Measurements from ENCODE around the gene PIRT.

Gene PIRT

GRCh38 chr17:10787306-10788045, 50.4 kb downstream of the PIRT start:
- no peak overlapping the region for H3K4me3 ChIP-seq (ENCODE audit: low read depth in 1 of 2, low read length in 2 of 2)
- peaks cover 0 to 4% of the 10 kb centered on the region in 2 donors for H3K4me1 ChIP-seq (ENCODE audit: control insufficient read depth in 1 of 2, insufficient read depth in 2 of 2, low read length in 2 of 2)
- H3K36me3 ChIP-seq (ENCODE audit: control insufficient read depth in 1 of 2, insufficient read depth in 2 of 2, low read length in 2 of 2): no peaks in the 10 kb centered on the region
- H3K9me3 ChIP-seq (ENCODE audit: control insufficient read depth in 1 of 2, low read length in 2 of 2): no peaks in the 10 kb centered on the region
- no peak overlapping the region for H3K27ac ChIP-seq (ENCODE audit: low read length)
- no peaks in the 10 kb centered on the region for H3K27me3 ChIP-seq (ENCODE audit: low read depth, low read length)

- H3K36me3 ChIP-seq (ENCODE audit: control insufficient read depth in 1 of 2, insufficient read depth in 2 of 2, low read length in 2 of 2): no peaks in the 10 kb centered on the region
- peaks cover 0 to 4% of the 10 kb centered on the region in 2 donors for H3K4me1 ChIP-seq (ENCODE audit: control insufficient read depth in 1 of 2, insufficient read depth in 2 of 2, low read length in 2 of 2)
- H3K9me3 ChIP-seq (ENCODE audit: control insufficient read depth in 1 of 2, low read length in 2 of 2): no peaks in the 10 kb centered on the region
- peak overlapping the region; percentile 41 for H3K27ac ChIP-seq (ENCODE audit: low read length)
- H3K27me3 ChIP-seq (ENCODE audit: low read depth, low read length): no peaks in the 10 kb centered on the region
- no peak overlapping the region for H3K4me3 ChIP-seq (ENCODE audit: low read depth in 1 of 2, low read length in 2 of 2)
Observed at GRCh38 chr17:10785295-10785694, 52.6 kb downstream of the PIRT start.

- no peak overlapping the region for H3K4me3 ChIP-seq (ENCODE audit: low read depth in 1 of 2, low read length in 2 of 2)
- H3K36me3 ChIP-seq (ENCODE audit: control insufficient read depth in 1 of 2, insufficient read depth in 2 of 2, low read length in 2 of 2): no peaks in the 10 kb centered on the region
- H3K27me3 ChIP-seq (ENCODE audit: low read depth, low read length): no peaks in the 10 kb centered on the region
- H3K4me1 ChIP-seq (ENCODE audit: control insufficient read depth in 1 of 2, insufficient read depth in 2 of 2, low read length in 2 of 2): peaks cover 0 to under 1% of the 10 kb centered on the region in 2 donors
- H3K27ac ChIP-seq (ENCODE audit: low read length): no peak overlapping the region
- H3K9me3 ChIP-seq (ENCODE audit: control insufficient read depth in 1 of 2, low read length in 2 of 2): no peaks in the 10 kb centered on the region
Observed at GRCh38 chr17:10779609-10780008, 58.3 kb downstream of the PIRT start.

GRCh38 chr17:10777890-10778289, 60.0 kb downstream of the PIRT start:
- H3K9me3 ChIP-seq (ENCODE audit: control insufficient read depth in 1 of 2, low read length in 2 of 2): no peaks in the 10 kb centered on the region
- no peak overlapping the region for H3K27ac ChIP-seq (ENCODE audit: low read length)
- H3K4me1 ChIP-seq (ENCODE audit: control insufficient read depth in 1 of 2, insufficient read depth in 2 of 2, low read length in 2 of 2): no peaks in the 10 kb centered on the region
- H3K27me3 ChIP-seq (ENCODE audit: low read depth, low read length): no peaks in the 10 kb centered on the region
- no peak overlapping the region for H3K4me3 ChIP-seq (ENCODE audit: low read depth in 1 of 2, low read length in 2 of 2)
- no peaks in the 10 kb centered on the region for H3K36me3 ChIP-seq (ENCODE audit: control insufficient read depth in 1 of 2, insufficient read depth in 2 of 2, low read length in 2 of 2)

GRCh38 chr17:10777131-10777807, 60.6 kb downstream of the PIRT start:
- no peaks in the 10 kb centered on the region for H3K4me1 ChIP-seq (ENCODE audit: control insufficient read depth in 1 of 2, insufficient read depth in 2 of 2, low read length in 2 of 2)
- H3K27me3 ChIP-seq (ENCODE audit: low read depth, low read length): no peaks in the 10 kb centered on the region
- no peaks in the 10 kb centered on the region for H3K36me3 ChIP-seq (ENCODE audit: control insufficient read depth in 1 of 2, insufficient read depth in 2 of 2, low read length in 2 of 2)
- H3K4me3 ChIP-seq (ENCODE audit: low read depth in 1 of 2, low read length in 2 of 2): no peak overlapping the region
- peaks cover 0 to 2% of the 10 kb centered on the region in 2 donors for H3K9me3 ChIP-seq (ENCODE audit: control insufficient read depth in 1 of 2, low read length in 2 of 2)
- no peak overlapping the region for H3K27ac ChIP-seq (ENCODE audit: low read length)

GRCh38 chr17:10776381-10776780, 61.5 kb downstream of the PIRT start:
- Histone ChIP-seq H3K4me1 (ENCODE audit: control insufficient read depth in 1 of 2, insufficient read depth in 2 of 2, low read length in 2 of 2) (no peaks in the 10 kb centered on the region), H3K27ac (ENCODE audit: low read length) (peak overlapping the region; percentile 23), H3K9me3 (ENCODE audit: control insufficient read depth in 1 of 2, low read length in 2 of 2) (peaks cover 0 to 5% of the 10 kb centered on the region in 2 donors), H3K36me3 (ENCODE audit: control insufficient read depth in 1 of 2, insufficient read depth in 2 of 2, low read length in 2 of 2) (no peaks in the 10 kb centered on the region), H3K27me3 (ENCODE audit: low read depth, low read length) (no peaks in the 10 kb centered on the region), H3K4me3 (ENCODE audit: low read depth in 1 of 2, low read length in 2 of 2) (no peak overlapping the region)

- Histone ChIP-seq H3K4me3 (ENCODE audit: low read depth in 1 of 2, low read length in 2 of 2) (no peak overlapping the region), H3K36me3 (ENCODE audit: control insufficient read depth in 1 of 2, insufficient read depth in 2 of 2, low read length in 2 of 2) (no peaks in the 10 kb centered on the region)
Observed at GRCh38 chr17:10775740-10776356, 62.0 kb downstream of the PIRT start.

GRCh38 chr17:10775058-10775457, 62.8 kb downstream of the PIRT start:
- Histone ChIP-seq H3K36me3 (ENCODE audit: control insufficient read depth in 1 of 2, insufficient read depth in 2 of 2, low read length in 2 of 2) (no peaks in the 10 kb centered on the region), H3K27me3 (ENCODE audit: low read depth, low read length) (no peaks in the 10 kb centered on the region), H3K27ac (ENCODE audit: low read length) (no peak overlapping the region), H3K4me1 (ENCODE audit: control insufficient read depth in 1 of 2, insufficient read depth in 2 of 2, low read length in 2 of 2) (no peaks in the 10 kb centered on the region), H3K4me3 (ENCODE audit: low read depth in 1 of 2, low read length in 2 of 2) (no peak overlapping the region), H3K9me3 (ENCODE audit: control insufficient read depth in 1 of 2, low read length in 2 of 2) (peaks cover 0 to 5% of the 10 kb centered on the region in 2 donors)

More at GRCh38 chr17:10775740-10776356, 62.0 kb downstream of the PIRT start:
- no peaks in the 10 kb centered on the region for H3K27me3 ChIP-seq (ENCODE audit: low read depth, low read length)
- no peak overlapping the region for H3K27ac ChIP-seq (ENCODE audit: low read length)
- H3K9me3 ChIP-seq (ENCODE audit: control insufficient read depth in 1 of 2, low read length in 2 of 2): peaks cover 0 to 5% of the 10 kb centered on the region in 2 donors
- no peaks in the 10 kb centered on the region for H3K4me1 ChIP-seq (ENCODE audit: control insufficient read depth in 1 of 2, insufficient read depth in 2 of 2, low read length in 2 of 2)

- H3K27me3 ChIP-seq (ENCODE audit: low read depth, low read length): no peaks in the 10 kb centered on the region
- H3K4me1 ChIP-seq (ENCODE audit: control insufficient read depth in 1 of 2, insufficient read depth in 2 of 2, low read length in 2 of 2): peaks cover 0 to 4% of the 10 kb centered on the region in 2 donors
- H3K4me3 ChIP-seq (ENCODE audit: low read depth in 1 of 2, low read length in 2 of 2): no peak overlapping the region
- H3K36me3 ChIP-seq (ENCODE audit: control insufficient read depth in 1 of 2, insufficient read depth in 2 of 2, low read length in 2 of 2): no peaks in the 10 kb centered on the region
- no peak overlapping the region for H3K27ac ChIP-seq (ENCODE audit: low read length)
- H3K9me3 ChIP-seq (ENCODE audit: control insufficient read depth in 1 of 2, low read length in 2 of 2): peaks cover 0 to 9% of the 10 kb centered on the region in 2 donors
Observed at GRCh38 chr17:10773391-10773790, 64.5 kb downstream of the PIRT start.
